GM19324 (cell line): Measurements from ENCODE around the gene LPP.

Experiments used
- ATAC-seq: cut with Tn5 transposase; IDR thresholded peaks from one replicate; pipeline ENCODE4 v1.9.1; 2021; ENCODE audit warnings: mild to moderate bottlenecking, moderate library complexity; ENCODE audit not compliant: unreplicated experiment, low FRiP score

Gene LPP

GRCh38 chr3:188134079-188134478 is 19.9 kb upstream of the LPP start:
- no peak for ATAC-seq

- ATAC-seq, result no peak
Measured at GRCh38 chr3:188134856-188135255, 19.1 kb upstream of the LPP start.

- ATAC-seq, result no peak
Measured at GRCh38 chr3:188135271-188135670, 18.7 kb upstream of the LPP start.

- ATAC-seq, result no peak
Measured at GRCh38 chr3:188137051-188137450, 16.9 kb upstream of the LPP start.

GRCh38 chr3:188139466-188139865 is 14.5 kb upstream of the LPP start:
- peak; percentile 56 for ATAC-seq

GRCh38 chr3:188146219-188146618 is 7.7 kb upstream of the LPP start:
- ATAC-seq, result no peak

GRCh38 chr3:188147782-188148181 is 6.2 kb upstream of the LPP start:
- no peak for ATAC-seq

- no peak for ATAC-seq
Measured at GRCh38 chr3:188148318-188148717, 5.6 kb upstream of the LPP start.

GRCh38 chr3:188149587-188149986 is 4.4 kb upstream of the LPP start:
- ATAC-seq, result no peak

GRCh38 chr3:188150982-188151381 is 3.0 kb upstream of the LPP start:
- ATAC-seq, result no peak

- no peak for ATAC-seq
Measured at GRCh38 chr3:188151438-188151837, 2.5 kb upstream of the LPP start.

- ATAC-seq, result no peak
Measured at GRCh38 chr3:188152660-188153436, 1.1 kb upstream of the LPP start.

- ATAC-seq, result peak; percentile 22
Measured at GRCh38 chr3:188153437-188154013, 432 bp upstream of the LPP start.

- ATAC-seq, result no peak
Measured at GRCh38 chr3:188154809-188155574, 1.0 kb downstream of the LPP start.

GRCh38 chr3:188156056-188156455 is 2.1 kb downstream of the LPP start:
- ATAC-seq, result no peak

- ATAC-seq, result no peak
Measured at GRCh38 chr3:188157407-188157806, 3.5 kb downstream of the LPP start.

- no peak for ATAC-seq
Measured at GRCh38 chr3:188157971-188158370, 4.0 kb downstream of the LPP start.

- ATAC-seq, result no peak
Measured at GRCh38 chr3:188158731-188159310, 4.9 kb downstream of the LPP start.

GRCh38 chr3:188160751-188161150 is 6.8 kb downstream of the LPP start:
- no peak for ATAC-seq

- ATAC-seq, result no peak
Measured at GRCh38 chr3:188164248-188164687, 10.3 kb downstream of the LPP start.

- ATAC-seq, result no peak
Measured at GRCh38 chr3:188165596-188165995, 11.6 kb downstream of the LPP start.
